OCI-LY1 (cell line): Measurements from ENCODE around the gene POTEI.
"Not testable (repeated sequence)": the region's sequence is repeated elsewhere in the genome, so short reads cannot be mapped to it uniquely, and the experiment has no call there.

Source experiments
- CTCF ChIP-seq: fragments of 200-600 bp; sonication (generic), shearing (Covaris generic); IDR thresholded peaks from 2 replicates; pipeline ENCODE4 v1.5.1; 2017; ENCODE audit warnings: mild to moderate bottlenecking, antibody characterized with exemption, low read length, moderate library complexity, mixed read lengths
- EZH2 ChIP-seq: fragments of 200-600 bp; sonication (generic), shearing (Covaris generic); IDR thresholded peaks from 2 replicates; pipeline ENCODE4 v1.8.0; 2017; ENCODE audit warnings: borderline replicate concordance, mixed run types, mild to moderate bottlenecking, antibody characterized with exemption, low read length, moderate library complexity, mixed read lengths

- TF ChIP-seq CTCF, EZH2: not testable (repeated sequence)
Observed at GRCh38 chr2:130416693-130417092, 92.4 kb downstream of the POTEI start.
